VCaP (cell line): Measurements from ENCODE around the gene GRK1.

Experiments
- H3K27ac ChIP-seq: fragments of 450-650 bp; 2 replicates; pipeline ENCODE4 v1.5.1; 2017
- CTCF ChIP-seq: fragments of 450-650 bp; conservative IDR thresholded peaks from 2 replicates; pipeline ENCODE4 v1.5.1; 2017; ENCODE audit warnings: mild to moderate bottlenecking, moderate library complexity

The GRK1 gene

GRCh38 chr13:113770441-113770840 is 103.4 kb downstream of the GRK1 start:
- TF ChIP-seq CTCF: no peak
- H3K27ac ChIP-seq: no peak overlapping the region

- no peak overlapping the region for H3K27ac ChIP-seq
- no peak for TF ChIP-seq CTCF
Observed at GRCh38 chr13:113770937-113771336, 103.9 kb downstream of the GRK1 start.

GRCh38 chr13:113771709-113772331 is 104.8 kb downstream of the GRK1 start:
- no peak overlapping the region for H3K27ac ChIP-seq
- no peak for TF ChIP-seq CTCF

GRCh38 chr13:113774177-113775107 is 107.4 kb downstream of the GRK1 start:
- H3K27ac ChIP-seq: no peak overlapping the region
- TF ChIP-seq CTCF: no peak

- TF ChIP-seq CTCF: no peak
- no peak overlapping the region for H3K27ac ChIP-seq
Observed at GRCh38 chr13:113775451-113776145, 108.6 kb downstream of the GRK1 start.

GRCh38 chr13:113776231-113777125 is 109.5 kb downstream of the GRK1 start:
- no peak overlapping the region for H3K27ac ChIP-seq
- TF ChIP-seq CTCF: no peak
